OCI-LY3 (cell line): ENCODE measurements around the gene RSAD2.

Experiments
- EZH2phosphoT487 ChIP-seq: fragments of 200-600 bp; shearing (Covaris generic); IDR thresholded peaks from 2 replicates; pipeline ENCODE4 v1.6.1; 2018; ENCODE audit warnings: antibody characterized with exemption, mixed run types, low read depth
- TF ChIP-seq, protein P1 (sequence below): fragments of 200-600, 300-600 bp; sonication (generic); IDR thresholded peaks from 2 replicates; pipeline ENCODE4 v1.5.1; 2014; ENCODE audit warnings: antibody characterized with exemption, low read length, low read depth

DNA sequence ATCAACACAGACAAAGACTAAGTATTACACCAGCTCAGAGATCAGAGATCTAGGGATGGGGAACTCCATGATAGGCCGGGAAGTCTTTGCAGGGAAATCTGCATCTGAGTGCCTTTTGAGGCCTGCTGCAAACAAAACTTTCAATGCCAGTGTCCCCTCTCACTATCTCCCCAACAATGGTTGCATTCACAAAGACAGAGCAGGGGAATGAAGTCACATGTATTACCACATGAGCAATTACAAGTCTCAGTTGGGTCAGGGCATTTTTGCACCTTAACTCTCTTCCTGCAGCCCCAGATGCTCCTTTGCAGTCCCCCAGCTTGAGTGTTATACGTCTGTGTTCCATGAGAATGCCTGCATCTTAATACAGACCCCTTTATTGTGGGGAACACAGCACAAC lies 37.8 kb downstream of the RSAD2 start:
- TF ChIP-seq, protein P1, sequence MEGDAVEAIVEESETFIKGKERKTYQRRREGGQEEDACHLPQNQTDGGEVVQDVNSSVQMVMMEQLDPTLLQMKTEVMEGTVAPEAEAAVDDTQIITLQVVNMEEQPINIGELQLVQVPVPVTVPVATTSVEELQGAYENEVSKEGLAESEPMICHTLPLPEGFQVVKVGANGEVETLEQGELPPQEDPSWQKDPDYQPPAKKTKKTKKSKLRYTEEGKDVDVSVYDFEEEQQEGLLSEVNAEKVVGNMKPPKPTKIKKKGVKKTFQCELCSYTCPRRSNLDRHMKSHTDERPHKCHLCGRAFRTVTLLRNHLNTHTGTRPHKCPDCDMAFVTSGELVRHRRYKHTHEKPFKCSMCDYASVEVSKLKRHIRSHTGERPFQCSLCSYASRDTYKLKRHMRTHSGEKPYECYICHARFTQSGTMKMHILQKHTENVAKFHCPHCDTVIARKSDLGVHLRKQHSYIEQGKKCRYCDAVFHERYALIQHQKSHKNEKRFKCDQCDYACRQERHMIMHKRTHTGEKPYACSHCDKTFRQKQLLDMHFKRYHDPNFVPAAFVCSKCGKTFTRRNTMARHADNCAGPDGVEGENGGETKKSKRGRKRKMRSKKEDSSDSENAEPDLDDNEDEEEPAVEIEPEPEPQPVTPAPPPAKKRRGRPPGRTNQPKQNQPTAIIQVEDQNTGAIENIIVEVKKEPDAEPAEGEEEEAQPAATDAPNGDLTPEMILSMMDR, result no peak
- no peak for TF ChIP-seq EZH2phosphoT487
